PFSK-1 (cell line): Measurements from ENCODE around the gene SFT2D1.

ENCODE experiments used
- FOXP2 ChIP-seq: optimal IDR thresholded peaks from 2 replicates; pipeline ENCODE3; 2011; ENCODE audit warnings: borderline replicate concordance, control low read depth, inconsistent platforms; ENCODE audit not compliant: insufficient read depth; ENCODE audit errors: extremely low read length, extremely low read depth
- POLR2AphosphoS5 ChIP-seq: IDR thresholded peaks from 2 replicates; pipeline ENCODE4 v1.6.1; 2012; ENCODE audit warnings: low read depth, mild to moderate bottlenecking, control low read depth, low read length, moderate library complexity
- REST ChIP-seq, 2 experiments: IDR thresholded peaks; 2 replicates each; pipeline versions ENCODE4 v1.6.1 to v1.8.0; 2011 to 2012; ENCODE audit warnings: low read depth in 2 of 2, low read length in 2 of 2, control low read depth in 1 of 2, inconsistent platforms in 1 of 2, mild to moderate bottlenecking in 1 of 2, moderate library complexity in 1 of 2; ENCODE audit not compliant: insufficient read depth in 1 of 2
- SIN3A ChIP-seq: IDR thresholded peaks from 2 replicates; pipeline ENCODE4 v1.6.1; 2012; ENCODE audit warnings: mild to moderate bottlenecking, low read length, moderate library complexity, borderline replicate concordance; ENCODE audit not compliant: insufficient read depth
- TAF1 ChIP-seq: IDR thresholded peaks from 2 replicates; pipeline ENCODE4 v1.6.1; 2012; ENCODE audit warnings: low read length, control low read depth, borderline replicate concordance; ENCODE audit not compliant: insufficient read depth

Gene SFT2D1

GRCh38 chr6:166346449-166346848 is 4.1 kb upstream of the SFT2D1 start:
- TF ChIP-seq FOXP2, result no peak
- TF ChIP-seq POLR2AphosphoS5, result no peak
- TF ChIP-seq REST (IDR thresholded peaks at IDR 0.05; ENCODE audit: insufficient read depth in 1 of 2, low read depth in 2 of 2, low read length in 2 of 2), result no peak
- TF ChIP-seq SIN3A, result no peak
- TF ChIP-seq TAF1, result no peak

- TF ChIP-seq REST (IDR thresholded peaks at IDR 0.05; ENCODE audit: insufficient read depth in 1 of 2, low read depth in 2 of 2, low read length in 2 of 2) (no peak), SIN3A (no peak), FOXP2 (no peak), POLR2AphosphoS5 (no peak), TAF1 (no peak)
Observed at GRCh38 chr6:166344240-166344639, 1.9 kb upstream of the SFT2D1 start.

GRCh38 chr6:166343150-166343487 is 774 bp upstream of the SFT2D1 start:
- 0 out of 2 replicates have a peak, but pooled peaks have one; percentile 28 for TF ChIP-seq TAF1
- no peak for TF ChIP-seq SIN3A
- no peak for TF ChIP-seq POLR2AphosphoS5
- no peak for TF ChIP-seq REST (IDR thresholded peaks at IDR 0.05; ENCODE audit: insufficient read depth in 1 of 2, low read depth in 2 of 2, low read length in 2 of 2)
- TF ChIP-seq FOXP2, result no peak

GRCh38 chr6:166341977-166342348 is 382 bp downstream of the SFT2D1 start:
- TF ChIP-seq SIN3A (no peak), POLR2AphosphoS5 (no peak), REST (IDR thresholded peaks at IDR 0.05; ENCODE audit: insufficient read depth in 1 of 2, low read depth in 2 of 2, low read length in 2 of 2) (no peak), TAF1 (no peak), FOXP2 (no peak)

- TF ChIP-seq FOXP2 (no peak), REST (IDR thresholded peaks at IDR 0.05; ENCODE audit: insufficient read depth in 1 of 2, low read depth in 2 of 2, low read length in 2 of 2) (no peak), POLR2AphosphoS5 (no peak), SIN3A (no peak), TAF1 (no peak)
Observed at GRCh38 chr6:166341464-166341863, 881 bp downstream of the SFT2D1 start.
